GM23338 (cell line): ENCODE results near the gene TTC33.
"Not testable (repeated sequence)": the region's sequence is repeated elsewhere in the genome, so short reads cannot be mapped to it uniquely, and the experiment has no call there.

Source experiments
- CREB1 ChIP-seq: fragments of 250-450 bp; sonication (Bioruptor Pico); IDR thresholded peaks from 2 replicates; pipeline ENCODE4 v1.5.0; 2020; ENCODE audit warnings: low read depth, mild to moderate bottlenecking, moderate library complexity
- EZH2 ChIP-seq: fragments of 200-600 bp; sonication (generic); IDR thresholded peaks from one replicate; pipeline ENCODE4 v1.8.0; 2017; ENCODE audit warnings: antibody characterized with exemption, mild to moderate bottlenecking, low read depth; ENCODE audit not compliant: unreplicated experiment
- EZH2phosphoT487 ChIP-seq: fragments of 200-600 bp; sonication (generic); IDR thresholded peaks from one replicate; pipeline ENCODE4 v1.8.1; 2018; ENCODE audit warnings: antibody characterized with exemption; ENCODE audit not compliant: unreplicated experiment
- JUNB ChIP-seq: IDR thresholded peaks from one replicate; pipeline ENCODE4 v1.6.1; 2016; ENCODE audit warnings: antibody characterized with exemption; ENCODE audit not compliant: unreplicated experiment
- NANOG ChIP-seq: IDR thresholded peaks from 2 replicates; pipeline ENCODE4 v1.6.1; 2016; ENCODE audit warnings: antibody characterized with exemption, borderline replicate concordance
- POLR2AphosphoS5 ChIP-seq: IDR thresholded peaks from 2 replicates; pipeline ENCODE4 v1.6.1; 2016; ENCODE audit warnings: antibody characterized with exemption, low read depth
- STAT1 ChIP-seq: IDR thresholded peaks from one replicate; pipeline ENCODE4 v1.6.1; 2016; ENCODE audit warnings: antibody characterized with exemption; ENCODE audit not compliant: unreplicated experiment
- ZNF114 ChIP-seq: fragments of 250-450 bp; sonication (Bioruptor Pico); IDR thresholded peaks from 2 replicates; pipeline ENCODE4 v1.5.0; 2020; ENCODE audit warnings: mild to moderate bottlenecking, moderate library complexity
- ZNF331 ChIP-seq: fragments of 250-450 bp; sonication (Bioruptor Pico); IDR thresholded peaks from 2 replicates; pipeline ENCODE4 v1.5.0; 2020; ENCODE audit warnings: low read depth, mild to moderate bottlenecking, moderate library complexity
- TF ChIP-seq, protein P1 (sequence below), 2 experiments: fragments of 200-600 bp in 1 of 2; sonication (generic) in 1 of 2; conservative IDR thresholded peaks; 2 replicates each; pipeline versions ENCODE4 v1.5.1 to v1.6.1; 2016 to 2017; ENCODE audit warnings: antibody characterized with exemption in 2 of 2, low read depth in 2 of 2, mild to moderate bottlenecking in 2 of 2, moderate library complexity in 1 of 2
- TF ChIP-seq, protein P2 (sequence below): IDR thresholded peaks from one replicate; pipeline ENCODE4 v1.6.1; 2018; ENCODE audit warnings: antibody characterized with exemption; ENCODE audit not compliant: unreplicated experiment
- TF ChIP-seq, protein P3 (sequence below): IDR thresholded peaks from 2 replicates; pipeline ENCODE4 v1.6.1; 2016; ENCODE audit warnings: antibody characterized with exemption

DNA sequence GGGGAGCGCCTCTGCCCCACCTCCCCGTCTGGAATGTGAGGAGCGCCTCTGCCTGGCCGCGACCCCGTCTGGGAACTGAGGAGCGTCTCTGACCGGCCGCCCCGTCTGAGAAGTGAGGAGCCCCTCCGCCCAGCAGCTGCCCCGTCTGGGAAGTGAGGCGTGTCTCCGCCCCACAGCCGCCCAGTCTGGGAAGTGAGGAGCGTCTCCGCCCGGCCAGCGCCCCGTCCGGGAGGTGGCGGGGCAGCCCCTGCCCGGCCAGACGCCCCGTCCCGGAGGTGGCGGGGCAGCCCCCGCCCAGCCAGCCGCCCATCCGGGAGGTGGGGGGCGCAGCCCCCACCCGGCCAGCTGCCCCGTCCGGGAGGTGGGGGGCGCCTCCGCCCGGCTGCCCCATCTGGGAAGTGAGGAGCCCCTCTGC, 33.3 kb downstream of the TTC33 start:
- TF ChIP-seq, protein P1, sequence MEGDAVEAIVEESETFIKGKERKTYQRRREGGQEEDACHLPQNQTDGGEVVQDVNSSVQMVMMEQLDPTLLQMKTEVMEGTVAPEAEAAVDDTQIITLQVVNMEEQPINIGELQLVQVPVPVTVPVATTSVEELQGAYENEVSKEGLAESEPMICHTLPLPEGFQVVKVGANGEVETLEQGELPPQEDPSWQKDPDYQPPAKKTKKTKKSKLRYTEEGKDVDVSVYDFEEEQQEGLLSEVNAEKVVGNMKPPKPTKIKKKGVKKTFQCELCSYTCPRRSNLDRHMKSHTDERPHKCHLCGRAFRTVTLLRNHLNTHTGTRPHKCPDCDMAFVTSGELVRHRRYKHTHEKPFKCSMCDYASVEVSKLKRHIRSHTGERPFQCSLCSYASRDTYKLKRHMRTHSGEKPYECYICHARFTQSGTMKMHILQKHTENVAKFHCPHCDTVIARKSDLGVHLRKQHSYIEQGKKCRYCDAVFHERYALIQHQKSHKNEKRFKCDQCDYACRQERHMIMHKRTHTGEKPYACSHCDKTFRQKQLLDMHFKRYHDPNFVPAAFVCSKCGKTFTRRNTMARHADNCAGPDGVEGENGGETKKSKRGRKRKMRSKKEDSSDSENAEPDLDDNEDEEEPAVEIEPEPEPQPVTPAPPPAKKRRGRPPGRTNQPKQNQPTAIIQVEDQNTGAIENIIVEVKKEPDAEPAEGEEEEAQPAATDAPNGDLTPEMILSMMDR (conservative IDR thresholded peaks at IDR 0.05; ENCODE audit: low read depth in 2 of 2): not testable (repeated sequence)
- not testable (repeated sequence) for TF ChIP-seq POLR2AphosphoS5; EZH2; NANOG; CREB1; STAT1; EZH2phosphoT487; ZNF114 (CRISPR knock-in tag); JUNB; ZNF331
- TF ChIP-seq, protein P2, sequence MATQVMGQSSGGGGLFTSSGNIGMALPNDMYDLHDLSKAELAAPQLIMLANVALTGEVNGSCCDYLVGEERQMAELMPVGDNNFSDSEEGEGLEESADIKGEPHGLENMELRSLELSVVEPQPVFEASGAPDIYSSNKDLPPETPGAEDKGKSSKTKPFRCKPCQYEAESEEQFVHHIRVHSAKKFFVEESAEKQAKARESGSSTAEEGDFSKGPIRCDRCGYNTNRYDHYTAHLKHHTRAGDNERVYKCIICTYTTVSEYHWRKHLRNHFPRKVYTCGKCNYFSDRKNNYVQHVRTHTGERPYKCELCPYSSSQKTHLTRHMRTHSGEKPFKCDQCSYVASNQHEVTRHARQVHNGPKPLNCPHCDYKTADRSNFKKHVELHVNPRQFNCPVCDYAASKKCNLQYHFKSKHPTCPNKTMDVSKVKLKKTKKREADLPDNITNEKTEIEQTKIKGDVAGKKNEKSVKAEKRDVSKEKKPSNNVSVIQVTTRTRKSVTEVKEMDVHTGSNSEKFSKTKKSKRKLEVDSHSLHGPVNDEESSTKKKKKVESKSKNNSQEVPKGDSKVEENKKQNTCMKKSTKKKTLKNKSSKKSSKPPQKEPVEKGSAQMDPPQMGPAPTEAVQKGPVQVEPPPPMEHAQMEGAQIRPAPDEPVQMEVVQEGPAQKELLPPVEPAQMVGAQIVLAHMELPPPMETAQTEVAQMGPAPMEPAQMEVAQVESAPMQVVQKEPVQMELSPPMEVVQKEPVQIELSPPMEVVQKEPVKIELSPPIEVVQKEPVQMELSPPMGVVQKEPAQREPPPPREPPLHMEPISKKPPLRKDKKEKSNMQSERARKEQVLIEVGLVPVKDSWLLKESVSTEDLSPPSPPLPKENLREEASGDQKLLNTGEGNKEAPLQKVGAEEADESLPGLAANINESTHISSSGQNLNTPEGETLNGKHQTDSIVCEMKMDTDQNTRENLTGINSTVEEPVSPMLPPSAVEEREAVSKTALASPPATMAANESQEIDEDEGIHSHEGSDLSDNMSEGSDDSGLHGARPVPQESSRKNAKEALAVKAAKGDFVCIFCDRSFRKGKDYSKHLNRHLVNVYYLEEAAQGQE: not testable (repeated sequence)
- TF ChIP-seq, protein P3, sequence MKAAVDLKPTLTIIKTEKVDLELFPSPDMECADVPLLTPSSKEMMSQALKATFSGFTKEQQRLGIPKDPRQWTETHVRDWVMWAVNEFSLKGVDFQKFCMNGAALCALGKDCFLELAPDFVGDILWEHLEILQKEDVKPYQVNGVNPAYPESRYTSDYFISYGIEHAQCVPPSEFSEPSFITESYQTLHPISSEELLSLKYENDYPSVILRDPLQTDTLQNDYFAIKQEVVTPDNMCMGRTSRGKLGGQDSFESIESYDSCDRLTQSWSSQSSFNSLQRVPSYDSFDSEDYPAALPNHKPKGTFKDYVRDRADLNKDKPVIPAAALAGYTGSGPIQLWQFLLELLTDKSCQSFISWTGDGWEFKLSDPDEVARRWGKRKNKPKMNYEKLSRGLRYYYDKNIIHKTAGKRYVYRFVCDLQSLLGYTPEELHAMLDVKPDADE: not testable (repeated sequence)
